ENCODE results near the gene CHST8. TPM values are rescaled to one million over a fixed set of nuclear protein-coding genes. Genes with fewer than 3 reads are reported as not detected.

The CHST8 gene
- polyA plus RNA-seq, 1 of the 3 experiments (the other 2 are of a cell fraction), result 0.05 TPM

DNA sequence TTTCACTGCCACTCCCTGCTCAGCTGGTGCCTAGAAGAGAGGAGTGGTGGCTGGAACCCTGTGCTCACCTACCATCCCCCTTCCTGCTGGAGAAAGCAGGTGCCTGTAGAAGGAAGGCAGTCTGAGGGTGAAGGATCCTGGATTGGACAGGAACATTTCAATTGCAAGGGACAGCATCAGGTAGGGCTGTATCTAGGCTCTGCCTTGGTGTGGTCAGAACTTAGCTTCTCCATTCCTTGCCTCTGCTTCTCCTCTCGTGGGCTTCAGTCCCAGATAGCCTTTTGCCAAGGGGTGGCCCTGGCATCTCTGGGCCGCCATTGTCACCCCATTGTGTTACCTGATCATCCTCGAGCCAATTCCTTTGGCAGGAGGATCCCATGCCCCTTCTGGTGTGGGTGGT is 101.8 kb downstream of the CHST8 start:
- no peaks in the 10 kb centered on the region for H3K79me2 ChIP-seq (ENCODE audit: insufficient read depth)
- no peaks in the 10 kb centered on the region for H3K9me3 ChIP-seq
- POLR2A ChIA-PET, result interaction anchor here (1.4 kb wide), 1 partner anchor 216 kb away, joined by 6 read pairs; no protein-coding TSS in a partner anchor

More for the DNA sequence above, 101.8 kb downstream of the CHST8 start:
- Histone ChIP-seq H3K27ac (ENCODE audit: low read depth in 2 of 2, low read length in 1 of 2) (no peak overlapping the region), H3K4me3 (ENCODE audit: low read depth in 2 of 2, low read length in 1 of 2) (no peak overlapping the region), H3F3A (replicated peaks; ENCODE audit: insufficient read depth) (no peaks in the 10 kb centered on the region), H3K4me2 (no peak overlapping the region), H3K4me1 (ENCODE audit: control insufficient read depth in 1 of 2, insufficient read depth in 2 of 2, low read depth in 1 of 2, low read length in 1 of 2) (peaks cover 0 to 56% of the 10 kb centered on the region in 2 experiments; a peak in 1 of 4 replicates), H3K27me3 (ENCODE audit: insufficient read depth) (no peaks in the 10 kb centered on the region), H4K20me1 (ENCODE audit: insufficient read depth) (no peaks in the 10 kb centered on the region), H3K36me3 (replicated peaks in 1 of 2; ENCODE audit: control insufficient read depth in 1 of 2, insufficient read depth in 2 of 2, low read length in 1 of 2) (no peaks in the 10 kb centered on the region), H3K9ac (no peak overlapping the region), H3K9me2 (no peaks in the 10 kb centered on the region), H2AFZ (ENCODE audit: low read depth) (no peak overlapping the region)
- DNase-seq, result no peak
- TF ChIP-seq TCF12 (IDR thresholded peaks at IDR 0.05), result no peak
- TF ChIP-seq, protein P1, sequence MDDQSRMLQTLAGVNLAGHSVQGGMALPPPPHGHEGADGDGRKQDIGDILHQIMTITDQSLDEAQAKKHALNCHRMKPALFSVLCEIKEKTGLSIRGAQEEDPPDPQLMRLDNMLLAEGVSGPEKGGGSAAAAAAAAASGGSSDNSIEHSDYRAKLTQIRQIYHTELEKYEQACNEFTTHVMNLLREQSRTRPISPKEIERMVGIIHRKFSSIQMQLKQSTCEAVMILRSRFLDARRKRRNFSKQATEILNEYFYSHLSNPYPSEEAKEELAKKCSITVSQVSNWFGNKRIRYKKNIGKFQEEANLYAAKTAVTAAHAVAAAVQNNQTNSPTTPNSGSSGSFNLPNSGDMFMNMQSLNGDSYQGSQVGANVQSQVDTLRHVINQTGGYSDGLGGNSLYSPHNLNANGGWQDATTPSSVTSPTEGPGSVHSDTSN (IDR thresholded peaks at IDR 0.05), result no peak
- TF ChIP-seq, protein P2, sequence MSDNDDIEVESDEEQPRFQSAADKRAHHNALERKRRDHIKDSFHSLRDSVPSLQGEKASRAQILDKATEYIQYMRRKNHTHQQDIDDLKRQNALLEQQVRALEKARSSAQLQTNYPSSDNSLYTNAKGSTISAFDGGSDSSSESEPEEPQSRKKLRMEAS (IDR thresholded peaks at IDR 0.05; ENCODE audit: low read depth), result no peak
- TF ChIP-seq, protein P3, sequence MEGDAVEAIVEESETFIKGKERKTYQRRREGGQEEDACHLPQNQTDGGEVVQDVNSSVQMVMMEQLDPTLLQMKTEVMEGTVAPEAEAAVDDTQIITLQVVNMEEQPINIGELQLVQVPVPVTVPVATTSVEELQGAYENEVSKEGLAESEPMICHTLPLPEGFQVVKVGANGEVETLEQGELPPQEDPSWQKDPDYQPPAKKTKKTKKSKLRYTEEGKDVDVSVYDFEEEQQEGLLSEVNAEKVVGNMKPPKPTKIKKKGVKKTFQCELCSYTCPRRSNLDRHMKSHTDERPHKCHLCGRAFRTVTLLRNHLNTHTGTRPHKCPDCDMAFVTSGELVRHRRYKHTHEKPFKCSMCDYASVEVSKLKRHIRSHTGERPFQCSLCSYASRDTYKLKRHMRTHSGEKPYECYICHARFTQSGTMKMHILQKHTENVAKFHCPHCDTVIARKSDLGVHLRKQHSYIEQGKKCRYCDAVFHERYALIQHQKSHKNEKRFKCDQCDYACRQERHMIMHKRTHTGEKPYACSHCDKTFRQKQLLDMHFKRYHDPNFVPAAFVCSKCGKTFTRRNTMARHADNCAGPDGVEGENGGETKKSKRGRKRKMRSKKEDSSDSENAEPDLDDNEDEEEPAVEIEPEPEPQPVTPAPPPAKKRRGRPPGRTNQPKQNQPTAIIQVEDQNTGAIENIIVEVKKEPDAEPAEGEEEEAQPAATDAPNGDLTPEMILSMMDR (IDR thresholded peaks at IDR 0.05), result no peak
- no peak for TF ChIP-seq SIN3A (IDR thresholded peaks at IDR 0.05; ENCODE audit: borderline replicate concordance, low read depth, low read length)
- TF ChIP-seq MEF2A (IDR thresholded peaks at IDR 0.05; ENCODE audit: borderline replicate concordance, low read depth), result no peak
- TF ChIP-seq RXRA (IDR thresholded peaks at IDR 0.05; ENCODE audit: borderline replicate concordance, low read depth), result no peak
- TF ChIP-seq SMC3 (IDR thresholded peaks at IDR 0.05; ENCODE audit: low read depth, low read length), result no peak
- no peak for TF ChIP-seq POLR2AphosphoS5 (IDR thresholded peaks at IDR 0.05; ENCODE audit: low read depth, low read length)
- TF ChIP-seq GABPA (IDR thresholded peaks at IDR 0.05; ENCODE audit: low read depth), result no peak
- TF ChIP-seq TAF1 (IDR thresholded peaks at IDR 0.05; ENCODE audit: borderline replicate concordance, low read depth, low read length), result no peak
- TF ChIP-seq, protein P4, sequence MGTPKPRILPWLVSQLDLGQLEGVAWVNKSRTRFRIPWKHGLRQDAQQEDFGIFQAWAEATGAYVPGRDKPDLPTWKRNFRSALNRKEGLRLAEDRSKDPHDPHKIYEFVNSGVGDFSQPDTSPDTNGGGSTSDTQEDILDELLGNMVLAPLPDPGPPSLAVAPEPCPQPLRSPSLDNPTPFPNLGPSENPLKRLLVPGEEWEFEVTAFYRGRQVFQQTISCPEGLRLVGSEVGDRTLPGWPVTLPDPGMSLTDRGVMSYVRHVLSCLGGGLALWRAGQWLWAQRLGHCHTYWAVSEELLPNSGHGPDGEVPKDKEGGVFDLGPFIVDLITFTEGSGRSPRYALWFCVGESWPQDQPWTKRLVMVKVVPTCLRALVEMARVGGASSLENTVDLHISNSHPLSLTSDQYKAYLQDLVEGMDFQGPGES (IDR thresholded peaks at IDR 0.05; ENCODE audit: low read depth, low read length), result no peak
- TF ChIP-seq, protein P5, sequence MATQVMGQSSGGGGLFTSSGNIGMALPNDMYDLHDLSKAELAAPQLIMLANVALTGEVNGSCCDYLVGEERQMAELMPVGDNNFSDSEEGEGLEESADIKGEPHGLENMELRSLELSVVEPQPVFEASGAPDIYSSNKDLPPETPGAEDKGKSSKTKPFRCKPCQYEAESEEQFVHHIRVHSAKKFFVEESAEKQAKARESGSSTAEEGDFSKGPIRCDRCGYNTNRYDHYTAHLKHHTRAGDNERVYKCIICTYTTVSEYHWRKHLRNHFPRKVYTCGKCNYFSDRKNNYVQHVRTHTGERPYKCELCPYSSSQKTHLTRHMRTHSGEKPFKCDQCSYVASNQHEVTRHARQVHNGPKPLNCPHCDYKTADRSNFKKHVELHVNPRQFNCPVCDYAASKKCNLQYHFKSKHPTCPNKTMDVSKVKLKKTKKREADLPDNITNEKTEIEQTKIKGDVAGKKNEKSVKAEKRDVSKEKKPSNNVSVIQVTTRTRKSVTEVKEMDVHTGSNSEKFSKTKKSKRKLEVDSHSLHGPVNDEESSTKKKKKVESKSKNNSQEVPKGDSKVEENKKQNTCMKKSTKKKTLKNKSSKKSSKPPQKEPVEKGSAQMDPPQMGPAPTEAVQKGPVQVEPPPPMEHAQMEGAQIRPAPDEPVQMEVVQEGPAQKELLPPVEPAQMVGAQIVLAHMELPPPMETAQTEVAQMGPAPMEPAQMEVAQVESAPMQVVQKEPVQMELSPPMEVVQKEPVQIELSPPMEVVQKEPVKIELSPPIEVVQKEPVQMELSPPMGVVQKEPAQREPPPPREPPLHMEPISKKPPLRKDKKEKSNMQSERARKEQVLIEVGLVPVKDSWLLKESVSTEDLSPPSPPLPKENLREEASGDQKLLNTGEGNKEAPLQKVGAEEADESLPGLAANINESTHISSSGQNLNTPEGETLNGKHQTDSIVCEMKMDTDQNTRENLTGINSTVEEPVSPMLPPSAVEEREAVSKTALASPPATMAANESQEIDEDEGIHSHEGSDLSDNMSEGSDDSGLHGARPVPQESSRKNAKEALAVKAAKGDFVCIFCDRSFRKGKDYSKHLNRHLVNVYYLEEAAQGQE (IDR thresholded peaks at IDR 0.05; ENCODE audit: low read depth, low read length), result no peak
- no peak for TF ChIP-seq FOSL2 (IDR thresholded peaks at IDR 0.05; ENCODE audit: borderline replicate concordance, low read depth)
- no peak for TF ChIP-seq RCOR1 (IDR thresholded peaks at IDR 0.05; ENCODE audit: low read length)
- no peak for TF ChIP-seq EP300 (IDR thresholded peaks at IDR 0.05; ENCODE audit: borderline replicate concordance in 1 of 2, low read depth in 1 of 2, low read length in 1 of 2)
- TF ChIP-seq RFX5 (IDR thresholded peaks at IDR 0.05; ENCODE audit: low read length), result no peak
- no peak for TF ChIP-seq JUND (IDR thresholded peaks at IDR 0.05)
- WGBS (ENCODE audit: low lambda C conversion rate), result 15% methylated on average over 3 of the region's 3 CpGs
- CTCF ChIA-PET, result interaction anchor here (0.8 to 3.1 kb wide), 5 partner anchors 19 to 55 kb away, joined by 3 to 11 read pairs (median 5); no protein-coding TSS in a partner anchor

Measured in SK-N-SH (cell line).